GM03348 (cell line): ENCODE measurements around the gene MB21D2.
"Not testable (repeated sequence)": the region's sequence is repeated elsewhere in the genome, so short reads cannot be mapped to it uniquely, and the experiment has no call there.

Experiments used
- DNase-seq: peaks from one replicate; pipeline ENCODE4 v3.0.0; 2012; ENCODE audit warnings: low spot score

Gene MB21D2

GRCh38 chr3:192858849-192859585 is 58.6 kb downstream of the MB21D2 start:
- DNase-seq: no peak

- DNase-seq: peak; percentile 72
Measured at GRCh38 chr3:192857260-192857661, 60.4 kb downstream of the MB21D2 start.

GRCh38 chr3:192855434-192855833 is 62.2 kb downstream of the MB21D2 start:
- no peak for DNase-seq

GRCh38 chr3:192851821-192852372 is 65.8 kb downstream of the MB21D2 start:
- peak; percentile 51 for DNase-seq

- DNase-seq: peak; percentile 37
Measured at GRCh38 chr3:192850451-192850981, 67.1 kb downstream of the MB21D2 start.

GRCh38 chr3:192849821-192850220 is 67.8 kb downstream of the MB21D2 start:
- not testable (repeated sequence) for DNase-seq

- DNase-seq: no peak
Measured at GRCh38 chr3:192848371-192849233, 69.1 kb downstream of the MB21D2 start.

GRCh38 chr3:192847941-192848340 is 69.7 kb downstream of the MB21D2 start:
- DNase-seq: peak; percentile 54

GRCh38 chr3:192845526-192845855 is 72.2 kb downstream of the MB21D2 start:
- no peak for DNase-seq

- DNase-seq: peak; percentile 38
Measured at GRCh38 chr3:192844836-192845525, 72.7 kb downstream of the MB21D2 start.

GRCh38 chr3:192844486-192844765 is 73.2 kb downstream of the MB21D2 start:
- no peak for DNase-seq

GRCh38 chr3:192843723-192844485 is 73.8 kb downstream of the MB21D2 start:
- no peak for DNase-seq

GRCh38 chr3:192843119-192843518 is 74.5 kb downstream of the MB21D2 start:
- DNase-seq: no peak

- DNase-seq: no peak
Measured at GRCh38 chr3:192842711-192843110, 74.9 kb downstream of the MB21D2 start.

- DNase-seq: no peak
Measured at GRCh38 chr3:192842138-192842537, 75.5 kb downstream of the MB21D2 start.

- no peak for DNase-seq
Measured at GRCh38 chr3:192841428-192841827, 76.2 kb downstream of the MB21D2 start.

GRCh38 chr3:192840143-192840836 is 77.4 kb downstream of the MB21D2 start:
- no peak for DNase-seq

GRCh38 chr3:192835818-192836815 is 81.5 kb downstream of the MB21D2 start:
- DNase-seq: peak; percentile 62

GRCh38 chr3:192834428-192834827 is 83.2 kb downstream of the MB21D2 start:
- no peak for DNase-seq
